CD4-positive, alpha-beta T cell treated with Interleukin-4 for 1 hour (primary cell): ENCODE data around the gene NME9.
"Not testable (repeated sequence)": the region's sequence is repeated elsewhere in the genome, so short reads cannot be mapped to it uniquely, and the experiment has no call there.

Source experiments
- DNase-seq, 2 donors: peaks; one replicate each; pipeline ENCODE4 v3.0.0-alpha.2; 2020 to 2022

Gene NME9

GRCh38 chr3:138329127-138329983 is at the start of gene NME9:
TSS of gene NME9 (minus strand) at chr3:138329851. CDS start at chr3:138329335, 516 bp downstream.
- DNase-seq = peak; percentile 93 to 94

- DNase-seq = no peak
Measured at GRCh38 chr3:138378990-138379389, 49.3 kb upstream of the NME9 start.

- DNase-seq = no peak
Measured at GRCh38 chr3:138378331-138378730, 48.7 kb upstream of the NME9 start.

- no peak for DNase-seq
Measured at GRCh38 chr3:138377804-138378203, 48.2 kb upstream of the NME9 start.

- DNase-seq = not testable (repeated sequence)
Measured at GRCh38 chr3:138377212-138377611, 47.6 kb upstream of the NME9 start.

GRCh38 chr3:138376663-138377062 is 47.0 kb upstream of the NME9 start:
- DNase-seq = no peak

- DNase-seq = no peak
Measured at GRCh38 chr3:138375447-138375846, 45.8 kb upstream of the NME9 start.

- DNase-seq = no peak
Measured at GRCh38 chr3:138374573-138375134, 45.0 kb upstream of the NME9 start.

- no peak for DNase-seq
Measured at GRCh38 chr3:138373736-138374094, 44.1 kb upstream of the NME9 start.

- no peak for DNase-seq
Measured at GRCh38 chr3:138373087-138373735, 43.6 kb upstream of the NME9 start.

GRCh38 chr3:138371070-138371965 is 41.7 kb upstream of the NME9 start:
- peak; percentile 12 to 43 for DNase-seq

- DNase-seq = no peak
Measured at GRCh38 chr3:138370321-138370720, 40.7 kb upstream of the NME9 start.

- DNase-seq = no peak
Measured at GRCh38 chr3:138369151-138369900, 39.7 kb upstream of the NME9 start.

GRCh38 chr3:138367911-138368310 is 38.3 kb upstream of the NME9 start:
- DNase-seq = peak; percentile 10 to 67

- no peak for DNase-seq
Measured at GRCh38 chr3:138367326-138367850, 37.7 kb upstream of the NME9 start.

- no peak for DNase-seq
Measured at GRCh38 chr3:138366006-138366759, 36.5 kb upstream of the NME9 start.

GRCh38 chr3:138365253-138365555 is 35.6 kb upstream of the NME9 start:
- no peak for DNase-seq

- no peak for DNase-seq
Measured at GRCh38 chr3:138364356-138365252, 35.0 kb upstream of the NME9 start.

GRCh38 chr3:138363322-138363721 is 33.7 kb upstream of the NME9 start:
- no peak for DNase-seq

GRCh38 chr3:138362538-138362937 is 32.9 kb upstream of the NME9 start:
- DNase-seq = no peak
